ENCODE data around the gene DSCAM. TPM values are rescaled to one million over a fixed set of nuclear protein-coding genes. Genes with fewer than 3 reads are reported as not detected.
A peak's percentile ranks its signal among the peaks of the same experiment; 100 is the strongest.

The DSCAM gene
- total and polyA plus RNA-seq, 3 donors from 2014 or later: 0.70 to 2.3 (median 2.0) TPM

- Histone ChIP-seq H3K4me1 (no peaks in the 10 kb centered on the region), H3K36me3 (ENCODE audit: low read depth, missing control alignments) (no peaks in the 10 kb centered on the region), H3K9me3 (no peaks in the 10 kb centered on the region), H3K27me3 (no peaks in the 10 kb centered on the region), H3K4me3 (no peak overlapping the region), H3K27ac (no peak overlapping the region)
- no peak for DNase-seq
- WGBS, 2 donors: 90 to 95% methylated on average over 4 of the region's 4 CpGs
- no peak for TF ChIP-seq POLR2A (IDR thresholded peaks at IDR 0.05)
- TF ChIP-seq CTCF (IDR thresholded peaks at IDR 0.05): no peak
- intact Hi-C loops (cut with DNase I; ENCODE audit: low total_unique reads): no loop called here
Measured at GRCh38 chr21:40153351-40153750, 693.6 kb downstream of the DSCAM start.

GRCh38 chr21:40152476-40152875, 694.5 kb downstream of the DSCAM start:
- no peaks in the 10 kb centered on the region for H3K4me1 ChIP-seq
- intact Hi-C loops (cut with DNase I; ENCODE audit: low total_unique reads): no loop called here
- no peak overlapping the region for H3K4me3 ChIP-seq
- no peaks in the 10 kb centered on the region for H3K36me3 ChIP-seq (ENCODE audit: low read depth, missing control alignments)
- WGBS, 2 donors: 52 to 65% methylated on average over 5 of the region's 5 CpGs
- no peaks in the 10 kb centered on the region for H3K27me3 ChIP-seq
- H3K9me3 ChIP-seq: no peaks in the 10 kb centered on the region
- TF ChIP-seq POLR2A (IDR thresholded peaks at IDR 0.05): no peak
- no peak for TF ChIP-seq CTCF (IDR thresholded peaks at IDR 0.05)
- no peak for DNase-seq
- H3K27ac ChIP-seq: no peak overlapping the region

DNA sequence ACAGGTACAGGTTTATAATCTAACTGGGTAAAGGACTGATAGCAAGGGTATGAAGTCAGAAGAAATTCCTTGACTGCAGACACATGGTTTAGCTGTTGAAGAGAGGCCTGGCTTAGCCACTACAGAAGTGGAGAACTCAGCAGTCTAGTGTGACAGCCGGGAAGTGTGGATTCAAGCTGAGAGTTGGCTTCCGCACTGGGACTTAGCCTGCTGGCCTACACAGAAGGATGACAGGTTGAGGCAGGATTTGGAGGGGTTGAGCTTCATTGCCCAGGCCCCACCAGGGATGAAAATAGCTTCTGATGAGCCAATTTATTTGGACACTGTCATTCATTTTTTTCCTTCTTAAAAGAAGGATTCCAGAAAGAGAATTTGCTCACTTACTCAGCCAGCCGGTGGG, 695.3 kb downstream of the DSCAM start:
- no peak overlapping the region for H3K4me3 ChIP-seq
- no peaks in the 10 kb centered on the region for H3K4me1 ChIP-seq
- no peak for TF ChIP-seq POLR2A (IDR thresholded peaks at IDR 0.05)
- no peak for TF ChIP-seq CTCF (IDR thresholded peaks at IDR 0.05)
- H3K36me3 ChIP-seq (ENCODE audit: low read depth, missing control alignments): no peaks in the 10 kb centered on the region
- no peak for DNase-seq
- H3K27ac ChIP-seq: no peak overlapping the region
- 84 to 86% methylated on average over 3 of the region's 3 CpGs for WGBS, 2 donors
- intact Hi-C loops (cut with DNase I; ENCODE audit: low total_unique reads): no loop called here
- no peaks in the 10 kb centered on the region for H3K9me3 ChIP-seq
- no peaks in the 10 kb centered on the region for H3K27me3 ChIP-seq

DNA sequence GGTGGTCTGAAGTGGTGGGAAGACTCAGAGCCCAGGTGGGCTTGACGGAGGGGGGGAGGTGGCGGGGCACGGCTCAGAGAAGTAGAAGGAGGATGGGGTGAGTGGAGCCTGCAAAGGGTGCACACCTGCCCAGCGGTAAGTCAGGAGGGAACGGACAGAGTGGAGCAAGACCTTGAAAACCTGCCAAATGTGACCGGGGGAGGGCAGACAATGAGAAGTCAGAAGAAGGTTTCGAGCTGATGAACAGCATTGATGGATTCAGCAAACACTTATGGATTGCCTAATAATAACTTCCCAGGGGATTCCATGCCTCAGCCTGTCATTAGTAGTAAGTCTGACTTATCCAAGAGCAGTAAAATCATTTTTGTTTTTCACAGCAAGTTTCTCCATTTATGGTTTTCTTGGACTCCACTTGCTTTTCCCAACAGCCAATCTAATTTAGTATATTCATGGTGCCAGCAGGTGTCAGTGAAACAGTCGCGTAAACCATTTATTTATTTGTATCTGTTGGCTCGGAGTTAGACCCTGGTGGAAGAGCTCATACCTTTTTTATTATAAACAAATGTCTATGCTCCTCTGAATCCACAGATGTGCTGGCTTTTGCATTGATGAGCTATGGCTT, 700.6 kb downstream of the DSCAM start:
- Histone ChIP-seq H3K4me3 (no peak overlapping the region), H3K27ac (no peak overlapping the region), H3K4me1 (no peaks in the 10 kb centered on the region), H3K27me3 (no peaks in the 10 kb centered on the region), H3K9me3 (no peaks in the 10 kb centered on the region), H3K36me3 (ENCODE audit: low read depth, missing control alignments) (no peaks in the 10 kb centered on the region)
- DNase-seq: no peak
- WGBS, 2 donors: 48 to 54% methylated on average over 10 of the region's 10 CpGs
- no peak for TF ChIP-seq CTCF (IDR thresholded peaks at IDR 0.05)
- no peak for TF ChIP-seq POLR2A (IDR thresholded peaks at IDR 0.05)
- intact Hi-C loops (cut with DNase I; ENCODE audit: low total_unique reads): no loop called here

DNA sequence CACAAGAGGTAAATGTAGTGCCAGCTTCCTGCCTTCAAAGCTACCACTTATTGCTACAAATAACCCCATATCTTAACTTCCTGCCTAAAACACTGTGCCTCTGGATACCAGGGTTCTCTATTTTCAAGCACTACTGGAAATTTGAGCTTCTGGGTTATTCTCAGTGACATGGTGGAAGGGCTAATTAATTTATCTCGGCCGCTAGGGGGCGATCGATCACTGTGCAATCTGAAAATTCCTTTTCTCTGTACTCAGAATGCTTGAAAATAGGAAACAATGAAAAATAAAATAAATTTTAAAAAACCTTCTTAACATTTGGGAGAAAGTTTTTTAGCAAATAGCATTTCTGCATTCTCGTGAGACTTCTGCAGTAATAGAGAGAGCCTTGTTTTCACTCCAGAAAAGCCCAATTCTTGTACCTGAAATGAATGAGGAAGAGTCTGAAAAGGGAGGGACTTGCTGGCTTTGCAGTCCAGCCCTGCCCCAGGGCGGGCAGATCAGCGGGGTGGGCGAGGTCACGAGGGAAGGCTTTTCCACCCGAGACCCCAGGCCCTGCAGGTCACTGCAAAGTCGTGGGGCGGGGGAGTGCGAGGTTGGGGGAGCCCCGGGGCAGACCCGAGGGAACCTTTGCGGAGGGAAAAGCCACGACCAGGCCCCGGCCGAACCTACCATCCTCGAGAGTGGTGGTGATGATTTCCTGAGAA, 703.0 kb downstream of the DSCAM start:
- peak; percentile 80 for DNase-seq
- Histone ChIP-seq H3K4me1 (no peaks in the 10 kb centered on the region), H3K27me3 (no peaks in the 10 kb centered on the region), H3K36me3 (ENCODE audit: low read depth, missing control alignments) (no peaks in the 10 kb centered on the region), H3K9me3 (no peaks in the 10 kb centered on the region), H3K4me3 (no peak overlapping the region), H3K27ac (no peak overlapping the region)
- intact Hi-C loops (cut with DNase I; ENCODE audit: low total_unique reads): no loop called here
- peak; percentile 72 to 91 (median 81) for TF ChIP-seq CTCF (IDR thresholded peaks at IDR 0.05)
- no peak for TF ChIP-seq POLR2A (IDR thresholded peaks at IDR 0.05)
- 23 to 50% methylated on average over 19 to 20 of the region's 20 CpGs for WGBS, 2 donors
